Sigmoid colon (tissue), 7 donors: Measurements from ENCODE around the gene APOBEC4. TPM values are rescaled to one million over a fixed set of nuclear protein-coding genes. Genes with fewer than 3 reads are reported as not detected.

Source experiments
- DNase-seq: peaks from one replicate; pipeline ENCODE4 v3.0.0-alpha.2; 2019
- H3K27ac ChIP-seq, 4 donors: fragments of 200-600 bp; sonication (generic); one replicate each; pipeline ENCODE4 v1.5.1; 2016 to 2019; ENCODE audit warnings: mild to moderate bottlenecking in 1 of 4
- H3K27me3 ChIP-seq, 3 donors: fragments of 200-600 bp; sonication (generic); one replicate each; pipeline ENCODE4 v1.5.1; 2019; ENCODE audit warnings: mild to moderate bottlenecking in 1 of 3
- H3K36me3 ChIP-seq, 4 donors: fragments of 200-600 bp; sonication (generic); one replicate each; pipeline ENCODE4 v1.5.1; 2016 to 2019
- H3K4me1 ChIP-seq, 4 donors: fragments of 200-600 bp; sonication (generic); one replicate each; pipeline ENCODE4 v1.5.1; 2017 to 2019
- H3K4me3 ChIP-seq, 4 donors: fragments of 200-600 bp; sonication (generic); one replicate each; pipeline ENCODE4 v1.5.1; 2017 to 2019; ENCODE audit warnings: mild to moderate bottlenecking in 2 of 4, moderate library complexity in 1 of 4
- H3K9me3 ChIP-seq, 4 donors: fragments of 200-600 bp in 3 of 4; sonication (generic) in 3 of 4; one replicate each; pipeline versions ENCODE4 v1.5.1 to v1.6.1; 2013 to 2019
- CTCF ChIP-seq, 4 experiments: fragments of 450-650 bp in 3 of 4; fragments of 200-600 bp in 1 of 4; IDR thresholded peaks; one replicate each; pipeline ENCODE4 v1.5.1; 2016 to 2019; ENCODE audit warnings: antibody characterized with exemption in 4 of 4, mild to moderate bottlenecking in 3 of 4, moderate library complexity in 2 of 4
- EP300 ChIP-seq, 4 donors: sonication (generic); formaldehyde crosslinking; IDR thresholded peaks; one replicate each; pipeline ENCODE4 v1.6.1; 2017; ENCODE audit warnings: antibody characterized with exemption in 4 of 4
- POLR2A ChIP-seq, 2 donors: fragments of 450-650 bp; IDR thresholded peaks; one replicate each; pipeline ENCODE4 v1.6.1; 2016; ENCODE audit warnings: antibody characterized with exemption in 2 of 2, mild to moderate bottlenecking in 2 of 2, moderate library complexity in 2 of 2
- POLR2AphosphoS5 ChIP-seq, 4 donors: sonication (generic); formaldehyde crosslinking; IDR thresholded peaks; one replicate each; pipeline ENCODE4 v1.6.1; 2017; ENCODE audit warnings: antibody characterized with exemption in 4 of 4
- WGBS, 2 donors: extraction: QIAGEN DNeasy Blood & Tissue Kit; methylation state at CpG; one replicate each; pipeline ENCODE4 v1.1.7; 2013; 5-methylcytosine and 5-hydroxymethylcytosine counted together
- intact Hi-C: fragments of 100-400 bp; cut with DNase I; formaldehyde crosslinking; loops from one replicate; pipeline ENCODE4 v1.15.1; 2023
- polyA plus RNA-seq, 3 donors: library from polyadenylated mRNA; stranded (reverse); fragments of 200-250 nt; gene quantifications; one replicate each; pipeline ENCODE4 v1.2.3, GENCODE V29; 2013
- total RNA-seq, 4 donors: library from RNA; depleted of rRNA; stranded (reverse); fragments of >200 nt; gene quantifications; one replicate each; pipeline ENCODE4 v1.1.0, GENCODE V29; 2016
- donor health status: healthy with polysubstance abuse.
- donor health status: Bipolar disorder and iron deficiency.
- donor health status: healthy.

The APOBEC4 gene
- total and polyA plus RNA-seq, 7 donors = 0.10 TPM; not detected in 6

DNA sequence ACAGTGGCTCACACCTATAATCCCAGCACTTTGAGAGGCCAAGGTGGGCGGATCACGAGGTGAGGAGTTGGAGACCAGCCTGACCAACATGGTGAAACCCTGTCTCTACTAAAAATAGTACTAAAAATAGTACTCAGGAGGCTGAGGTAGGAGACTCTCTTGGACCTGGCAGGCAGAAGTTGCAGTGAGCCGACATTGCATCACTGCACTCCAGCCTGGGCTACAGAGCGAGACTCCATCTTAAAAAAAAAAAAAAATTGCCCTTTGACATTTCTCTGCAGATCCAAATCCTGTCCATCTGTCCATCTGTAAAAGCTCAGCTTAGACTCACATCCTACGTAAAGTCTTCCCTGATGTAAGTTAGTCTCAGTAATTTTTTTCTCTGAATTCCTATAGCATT is 56.6 kb downstream of the APOBEC4 start:
- Histone ChIP-seq H3K9me3 (no peaks in the 10 kb centered on the region), H3K27me3 (no peaks in the 10 kb centered on the region), H3K4me1 (peaks cover 0 to 39% (median 30%) of the 10 kb centered on the region in 4 donors), H3K27ac (peak overlapping the region in 1 of 4 donors; percentile 76), H3K4me3 (no peak overlapping the region), H3K36me3 (no peaks in the 10 kb centered on the region)
- intact Hi-C loops = no loop called here
- no peak for TF ChIP-seq POLR2A (IDR thresholded peaks at IDR 0.05)
- TF ChIP-seq EP300 (IDR thresholded peaks at IDR 0.05) = no peak
- no peak for TF ChIP-seq POLR2AphosphoS5 (IDR thresholded peaks at IDR 0.05)
- no peak for TF ChIP-seq CTCF (IDR thresholded peaks at IDR 0.05)
- DNase-seq = no peak
- WGBS, 2 donors = 94% methylated on average over 5 of the region's 5 CpGs

Other genes starting within 250 kb of the APOBEC4 start
- gene NMNAT2, start 234.9 kb downstream of the APOBEC4 start, total RNA-seq = 1 to 10 TPM; 3.6 to 5.5 (median 4.7) TPM
- gene NMNAT2, start 234.9 kb downstream of the APOBEC4 start, polyA plus RNA-seq = under 1 TPM; under 0.01 to 0.69 (median under 0.01) TPM
- 10 to 100 TPM; 31.0 to 46.5 (median 35.2) TPM for gene SMG7, start 180.8 kb downstream of the APOBEC4 start, total RNA-seq
- gene SMG7, start 180.8 kb downstream of the APOBEC4 start, polyA plus RNA-seq = 10 to 100 TPM; 16.8 to 34.0 (median 31.1) TPM
- 10 to 100 TPM in 3 of 4 donors, 1 to 10 TPM in 1; 5.0 to 16.3 (median 12.5) TPM for gene NCF2, start 62.9 kb downstream of the APOBEC4 start, total RNA-seq
- gene NCF2, start 62.9 kb downstream of the APOBEC4 start, polyA plus RNA-seq = 1 to 10 TPM; 6.0 to 9.2 (median 7.0) TPM
- 10 to 100 TPM; 57.3 to 95.6 (median 90.1) TPM for gene ARPC5, start 17.5 kb downstream of the APOBEC4 start, total RNA-seq
- 100 to 1,000 TPM; 161 to 278 (median 175) TPM for gene ARPC5, start 17.5 kb downstream of the APOBEC4 start, polyA plus RNA-seq
- gene RGL1, start 151.8 kb upstream of the APOBEC4 start, total RNA-seq = 10 to 100 TPM; 23.8 to 42.1 (median 30.8) TPM
- 1 to 10 TPM; 8.3 to 9.6 (median 8.9) TPM for gene RGL1, start 151.8 kb upstream of the APOBEC4 start, polyA plus RNA-seq